NCI-H1436 (cell line): Measurements from ENCODE around the gene TOMM22.

Source experiments
- DNase-seq: peaks from one replicate; lab custom pipeline; 2025; lab: John Stamatoyannopoulos, UW

The TOMM22 gene

DNA sequence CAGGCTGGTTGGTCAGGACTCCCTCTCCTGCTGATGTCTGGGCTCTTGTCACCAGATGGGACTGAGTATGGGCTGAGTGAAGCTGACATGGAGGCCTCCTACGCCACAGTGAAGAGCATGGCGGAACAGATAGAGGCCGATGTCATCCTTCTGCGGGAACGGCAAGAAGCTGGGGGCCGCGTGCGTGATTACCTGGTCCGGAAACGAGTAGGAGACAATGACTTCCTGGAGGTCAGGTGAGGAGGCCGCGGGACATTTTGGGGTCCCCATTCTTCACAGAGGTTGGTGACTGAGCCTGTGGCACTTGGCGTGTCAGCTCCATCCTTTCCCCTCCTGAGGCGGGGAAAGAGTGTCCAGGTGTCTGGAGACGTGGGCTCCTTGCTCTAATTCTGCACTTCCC lies 34.1 kb downstream of the TOMM22 start:
- no peak for DNase-seq

DNA sequence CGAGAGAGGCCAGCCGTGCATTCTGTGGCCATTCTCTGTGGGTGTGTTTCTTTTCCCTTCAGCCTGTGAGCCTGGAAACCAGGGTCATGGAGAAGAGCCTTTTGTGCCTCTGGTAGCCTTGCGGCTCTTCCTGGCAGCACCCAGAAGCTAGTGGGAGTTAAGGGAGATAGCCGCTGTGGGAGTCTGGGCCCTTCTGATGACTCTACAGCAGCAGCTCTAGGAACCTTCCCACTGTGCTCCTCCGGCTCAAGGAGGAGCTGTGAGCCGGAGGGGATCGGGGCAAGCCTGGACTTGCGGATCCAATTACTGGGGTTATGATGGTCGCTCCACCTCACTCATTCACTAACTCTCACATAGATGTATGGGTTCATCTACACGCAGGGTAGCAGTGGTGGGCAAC lies 34.5 kb downstream of the TOMM22 start:
- DNase-seq, result no peak

DNA sequence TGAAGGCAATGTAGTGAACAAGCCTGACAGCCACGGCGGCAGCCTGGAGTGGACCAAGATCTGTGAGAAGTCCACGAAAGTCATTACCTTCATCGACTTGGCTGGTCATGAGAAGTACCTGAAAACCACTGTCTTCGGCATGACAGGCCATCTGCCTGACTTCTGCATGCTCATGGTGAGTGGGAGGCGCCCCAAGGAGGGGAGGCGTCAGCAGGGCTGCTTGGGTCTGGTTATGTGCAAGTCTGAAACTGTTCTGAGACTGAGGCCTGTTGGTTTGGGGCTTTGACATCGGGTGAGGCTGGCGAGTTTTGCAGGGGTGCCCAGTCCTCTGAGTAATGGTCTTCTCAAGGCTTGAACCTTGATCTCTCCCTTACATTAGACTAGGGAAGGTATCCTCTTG lies 35.1 kb downstream of the TOMM22 start:
- DNase-seq, result no peak

DNA sequence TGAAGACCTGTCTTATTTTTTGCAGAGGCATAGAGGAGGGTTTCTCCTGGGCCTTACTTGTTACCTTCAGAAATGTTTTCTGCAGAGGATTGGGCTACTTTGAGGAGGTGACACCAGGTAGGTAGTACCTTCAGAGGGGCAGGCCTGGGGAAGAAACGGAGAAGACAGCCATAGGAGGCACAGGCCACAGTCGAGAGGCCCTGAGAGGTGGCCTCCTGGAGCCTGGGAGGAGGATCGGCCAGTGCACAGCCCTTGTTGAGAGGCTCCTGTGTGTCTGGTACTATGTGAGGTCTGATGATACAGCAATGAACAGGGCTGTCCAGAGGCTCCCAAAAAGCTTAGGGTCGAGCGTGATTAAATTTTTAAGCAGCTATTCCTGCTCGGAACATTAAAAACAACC lies 35.5 kb downstream of the TOMM22 start:
- DNase-seq, result no peak

DNA sequence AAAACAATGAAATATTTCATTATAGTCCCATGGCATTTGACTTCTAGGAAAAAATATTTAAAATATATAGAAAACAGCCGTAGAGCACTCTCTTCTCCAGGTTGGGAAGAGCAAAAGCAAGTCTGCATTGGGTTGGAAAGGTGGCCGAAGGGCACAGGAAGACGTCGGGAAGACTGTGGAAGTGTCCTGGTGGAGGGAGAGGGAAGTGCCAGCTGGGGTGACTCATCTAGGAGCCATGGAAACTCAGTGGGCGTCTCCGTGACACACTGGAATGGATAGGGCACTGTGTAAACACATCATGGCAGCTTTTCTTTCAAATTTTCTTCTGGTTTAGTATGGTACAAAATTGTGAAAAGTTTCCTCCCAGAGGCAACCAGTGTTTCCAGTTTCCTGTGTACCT lies 36.7 kb downstream of the TOMM22 start:
- DNase-seq, result no peak

DNA sequence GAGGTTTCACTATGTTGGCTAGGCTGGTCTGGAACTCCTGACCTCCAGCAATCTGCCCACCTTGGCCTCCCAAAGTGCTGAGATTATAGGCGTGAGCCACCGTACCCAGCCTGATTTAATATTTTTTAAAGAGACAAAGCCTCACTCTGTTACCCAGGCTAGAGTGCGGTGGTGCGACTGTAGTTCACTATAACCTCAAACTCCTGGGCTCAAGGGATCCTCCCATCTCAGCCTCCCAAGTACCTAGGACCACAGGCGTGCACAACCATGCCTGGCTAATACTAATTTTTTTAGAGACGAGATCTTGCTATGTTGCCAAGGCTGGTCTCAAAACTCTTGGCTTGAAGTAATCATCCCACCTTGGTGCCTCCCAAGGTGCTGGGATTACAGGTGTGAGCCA lies 37.4 kb downstream of the TOMM22 start:
- no peak for DNase-seq

DNA sequence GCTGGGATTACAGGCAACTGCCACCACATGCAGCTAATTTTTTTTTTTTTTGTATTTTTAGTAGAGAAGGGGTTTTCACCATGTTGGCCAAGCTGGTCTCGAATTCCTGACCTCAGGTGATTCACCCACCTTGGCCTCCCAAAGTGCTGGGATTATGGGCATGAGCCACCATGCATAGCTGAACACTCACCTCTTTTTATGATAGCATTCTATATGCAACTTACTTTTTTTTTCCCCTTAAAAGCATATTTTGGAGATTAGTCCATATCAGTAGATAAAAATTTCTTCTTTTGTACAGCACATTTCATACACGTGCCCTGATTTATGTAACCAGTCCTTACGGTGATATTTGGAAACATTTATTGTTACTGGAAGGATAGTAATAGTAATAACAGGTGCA lies 38.6 kb downstream of the TOMM22 start:
- no peak for DNase-seq

DNA sequence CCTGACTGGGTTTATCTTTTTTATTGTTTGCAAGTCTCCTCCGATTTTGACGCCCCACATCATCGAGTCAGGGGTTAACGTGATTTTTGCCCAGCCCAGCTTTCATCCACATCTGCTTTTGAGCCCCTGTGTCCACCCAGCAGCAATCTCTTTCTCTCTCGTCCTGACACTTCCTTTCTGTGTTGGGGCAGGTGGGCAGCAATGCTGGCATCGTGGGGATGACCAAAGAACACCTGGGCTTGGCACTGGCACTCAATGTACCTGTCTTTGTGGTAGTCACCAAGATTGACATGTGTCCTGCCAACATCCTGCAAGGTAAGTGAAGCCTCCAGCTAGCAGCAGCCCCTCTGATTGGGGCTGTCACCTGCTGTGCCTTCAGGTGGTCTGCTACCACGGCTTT lies 39.8 kb downstream of the TOMM22 start:
- DNase-seq, result no peak

DNA sequence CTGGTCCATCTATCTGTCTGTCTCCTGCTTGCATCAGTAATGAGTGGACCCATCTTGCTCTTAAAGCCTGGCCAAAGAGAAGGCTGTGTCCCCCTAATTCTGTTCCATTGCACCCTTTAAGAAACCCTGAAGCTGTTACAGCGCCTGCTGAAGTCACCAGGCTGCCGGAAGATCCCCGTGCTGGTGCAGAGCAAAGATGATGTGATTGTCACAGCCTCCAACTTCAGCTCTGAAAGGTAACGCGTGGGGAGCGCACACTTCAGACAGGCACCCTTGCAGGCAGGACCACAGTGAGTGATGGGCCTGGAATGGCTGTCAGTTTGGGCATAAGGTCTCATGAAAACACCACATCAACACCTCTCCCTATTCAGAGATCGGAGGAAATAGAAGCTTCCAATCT lies 42.4 kb downstream of the TOMM22 start:
- no peak for DNase-seq

DNA sequence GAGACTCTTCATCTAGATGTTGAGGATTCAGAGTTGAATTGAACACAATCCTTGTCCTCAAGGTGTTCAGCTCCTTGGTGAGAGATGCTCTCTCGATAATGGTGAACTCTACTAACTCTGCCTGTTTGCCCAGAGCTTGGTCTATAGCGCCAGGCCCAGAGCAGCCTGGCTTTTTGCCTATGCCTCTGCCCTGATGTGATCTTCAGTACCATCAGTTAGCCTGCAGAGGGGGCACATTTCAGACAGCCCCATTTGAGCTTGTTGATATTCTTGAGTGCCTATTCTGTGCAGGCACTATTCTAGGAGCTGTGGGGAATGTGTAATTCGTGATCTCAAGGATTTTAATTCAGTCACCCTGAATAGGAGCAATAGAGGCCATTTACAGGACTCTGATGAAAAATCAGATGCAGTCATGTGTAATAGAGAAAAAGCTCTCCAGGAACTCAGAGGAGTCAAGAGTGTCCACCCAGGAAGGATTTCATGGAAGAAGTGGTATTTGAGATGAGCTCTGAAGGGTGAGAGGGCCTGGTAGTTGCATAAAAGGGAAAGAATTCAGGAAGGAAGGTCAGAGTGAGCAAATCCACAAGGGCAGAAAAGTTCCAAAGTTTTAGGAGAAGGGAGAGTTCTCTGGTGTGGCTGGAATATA lies 43.3 kb downstream of the TOMM22 start:
- peak; percentile 7 for DNase-seq

DNA sequence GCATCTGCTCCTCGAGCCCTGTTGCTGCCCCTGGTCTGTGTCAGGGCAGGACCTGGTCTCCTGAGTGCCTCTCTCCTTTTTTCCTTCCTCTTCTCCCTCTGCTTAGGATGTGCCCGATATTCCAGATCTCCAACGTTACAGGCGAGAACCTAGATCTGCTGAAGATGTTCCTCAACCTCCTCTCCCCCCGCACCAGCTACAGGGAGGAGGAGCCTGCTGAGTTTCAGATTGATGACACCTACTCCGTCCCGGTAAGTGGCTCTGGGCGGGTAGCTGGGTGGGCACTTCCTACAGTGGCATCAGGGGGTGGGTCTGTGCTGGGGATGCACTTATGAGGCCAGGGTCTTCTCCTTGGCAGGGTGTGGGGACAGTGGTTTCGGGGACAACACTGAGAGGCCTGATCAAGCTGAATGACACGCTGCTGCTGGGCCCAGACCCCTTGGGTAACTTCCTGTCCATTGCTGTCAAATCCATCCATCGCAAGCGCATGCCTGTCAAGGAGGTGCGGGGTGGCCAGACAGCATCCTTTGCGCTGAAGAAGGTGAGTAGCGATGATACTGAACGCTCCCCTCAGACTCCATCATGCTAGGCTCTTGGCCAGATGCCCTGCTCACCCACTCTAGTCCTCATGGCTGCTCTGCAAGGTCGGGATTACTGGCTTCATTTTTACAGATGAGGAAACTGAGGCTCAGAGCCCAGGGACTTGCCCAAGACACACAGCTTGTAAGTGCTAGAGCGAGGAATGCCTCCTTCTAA lies 44.3 kb downstream of the TOMM22 start:
- no peak for DNase-seq

DNA sequence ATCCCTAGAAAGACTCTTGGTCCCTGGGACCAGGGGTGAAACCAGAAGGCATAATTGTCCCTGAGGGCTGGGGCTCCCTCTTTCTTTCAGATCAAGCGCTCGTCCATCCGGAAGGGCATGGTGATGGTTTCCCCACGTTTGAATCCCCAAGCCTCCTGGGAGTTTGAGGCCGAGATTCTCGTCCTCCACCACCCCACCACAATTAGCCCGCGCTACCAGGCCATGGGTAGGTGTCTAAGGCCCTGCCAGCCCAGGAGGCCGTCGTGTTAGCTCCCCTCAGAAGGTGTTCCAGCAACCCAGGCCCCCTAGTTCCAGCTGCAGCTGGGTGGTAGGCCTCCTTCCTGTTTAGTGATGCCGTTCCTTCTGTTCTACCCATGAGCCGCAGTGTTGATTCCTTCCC lies 45.4 kb downstream of the TOMM22 start:
- DNase-seq, result no peak

DNA sequence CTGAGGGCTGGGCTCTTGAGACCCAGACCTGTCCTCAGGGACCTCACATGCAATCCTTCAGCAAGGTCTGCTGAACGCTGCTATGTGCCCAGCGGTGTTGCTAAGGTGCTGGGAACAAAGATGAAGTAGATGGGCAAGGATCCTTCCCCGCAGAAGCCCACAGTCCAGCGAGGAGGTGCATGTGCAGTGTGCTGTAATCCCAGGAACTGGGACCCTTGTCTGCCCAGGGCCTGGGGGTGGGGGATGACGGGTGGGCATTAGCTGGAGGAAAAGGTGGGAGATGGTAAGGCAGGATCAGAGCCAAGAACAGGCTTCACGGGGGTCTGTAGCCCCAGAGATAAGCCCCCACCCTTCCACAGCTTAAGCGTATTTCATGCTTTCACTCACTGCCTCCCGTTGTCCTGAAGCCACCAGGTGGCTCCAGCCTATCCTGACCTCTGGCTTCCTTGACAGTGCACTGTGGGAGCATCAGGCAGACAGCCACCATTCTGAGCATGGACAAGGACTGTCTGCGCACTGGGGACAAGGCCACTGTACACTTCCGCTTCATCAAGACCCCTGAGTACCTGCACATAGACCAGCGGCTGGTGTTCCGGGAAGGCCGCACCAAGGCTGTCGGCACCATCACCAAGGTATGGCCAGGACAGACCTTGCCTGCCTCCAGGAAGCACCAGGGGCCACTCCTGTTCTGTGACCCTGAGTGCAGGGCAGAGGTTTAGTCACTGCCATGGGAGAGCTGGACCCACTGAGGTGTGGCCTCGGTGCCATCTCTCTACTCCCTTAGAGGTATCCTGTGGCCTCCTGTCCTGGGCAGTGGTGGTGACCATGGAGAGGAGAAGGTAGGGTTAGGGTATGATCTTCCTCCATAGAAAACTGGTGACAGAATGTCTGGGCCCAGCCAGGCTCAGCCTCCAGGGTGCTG lies 46.0 kb downstream of the TOMM22 start:
- no peak for DNase-seq

DNA sequence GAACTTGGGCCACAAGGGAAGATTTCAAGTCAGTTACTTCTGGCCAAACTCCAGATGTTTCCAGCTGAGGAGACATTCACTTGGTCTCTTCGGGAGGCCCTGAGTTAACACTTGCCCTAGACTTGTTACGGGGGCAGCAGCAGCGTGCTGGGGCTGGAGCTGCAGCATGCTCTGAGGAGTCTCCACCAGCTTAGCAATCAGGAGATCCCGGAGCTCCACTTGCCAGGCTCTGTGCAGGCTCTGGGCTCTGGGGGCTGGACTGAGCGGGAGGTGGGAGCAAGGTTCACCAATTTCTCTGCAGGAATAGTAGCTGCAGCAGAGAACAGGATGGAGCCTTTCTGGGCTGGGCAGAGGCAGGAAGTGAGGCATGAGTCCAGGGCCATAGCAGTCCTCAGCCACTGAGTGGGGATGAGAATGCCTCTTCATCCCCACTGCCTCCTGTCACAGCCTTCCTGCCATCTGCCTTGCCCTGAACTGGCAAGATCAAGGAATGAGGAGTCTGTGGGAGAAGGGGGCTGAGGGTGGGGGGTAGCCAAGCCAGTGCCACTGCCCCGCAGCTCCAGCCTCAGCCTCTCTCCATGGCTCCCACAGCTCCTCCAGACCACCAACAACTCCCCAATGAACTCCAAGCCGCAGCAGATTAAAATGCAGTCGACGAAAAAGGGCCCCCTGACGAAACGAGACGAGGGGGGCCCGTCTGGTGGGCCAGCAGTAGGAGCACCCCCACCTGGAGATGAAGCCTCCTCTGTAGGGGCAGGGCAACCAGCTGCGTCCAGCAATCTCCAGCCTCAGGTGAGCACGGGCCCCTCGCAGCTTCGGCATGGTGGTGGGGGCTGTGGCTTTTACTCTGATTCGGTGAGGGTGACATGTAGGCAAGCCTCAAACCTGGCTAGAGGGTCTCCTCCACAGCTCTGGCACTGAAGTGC lies 47.4 kb downstream of the TOMM22 start:
- no peak for DNase-seq

DNA sequence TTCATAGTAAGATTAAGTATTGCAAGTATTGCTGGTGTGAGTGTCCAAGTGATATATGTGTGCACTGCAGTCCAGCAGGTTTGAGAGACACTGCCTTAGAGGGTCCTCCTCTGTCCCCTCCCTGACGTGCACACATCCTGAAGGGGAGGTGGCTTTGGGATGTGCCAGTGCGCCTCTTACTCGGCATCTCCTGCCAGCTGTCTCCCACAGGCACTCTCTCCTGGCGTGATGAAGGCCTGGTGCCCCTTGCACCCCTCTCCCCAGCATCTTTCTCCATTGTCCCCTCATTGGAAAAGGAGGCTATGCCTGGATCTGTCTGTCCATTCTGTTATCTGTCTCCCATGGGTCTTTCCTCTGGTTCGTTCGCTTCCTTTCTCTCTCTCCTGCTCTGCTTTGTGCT lies 48.2 kb downstream of the TOMM22 start:
- no peak for DNase-seq

DNA sequence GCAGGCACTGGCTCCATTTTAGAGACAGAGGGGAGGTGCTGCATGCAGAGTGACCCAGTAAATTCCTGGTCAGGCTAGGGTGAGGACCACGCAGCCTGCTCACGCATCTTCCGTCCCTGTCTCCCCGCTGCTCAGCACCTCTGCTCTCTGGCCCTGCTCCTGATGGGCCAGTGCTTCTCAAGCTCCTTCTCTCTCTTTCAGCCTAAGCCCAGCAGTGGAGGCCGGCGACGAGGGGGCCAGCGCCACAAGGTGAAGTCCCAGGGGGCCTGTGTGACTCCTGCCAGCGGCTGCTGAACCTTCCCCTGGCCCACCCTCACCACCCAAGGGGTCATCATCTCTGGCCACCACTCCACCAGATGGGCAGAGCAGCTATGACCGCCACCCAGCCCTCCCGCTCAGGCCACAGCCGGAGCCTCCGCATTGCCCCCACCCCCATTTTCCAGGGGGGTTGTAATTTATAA lies 48.7 kb downstream of the TOMM22 start:
- no peak for DNase-seq

DNA sequence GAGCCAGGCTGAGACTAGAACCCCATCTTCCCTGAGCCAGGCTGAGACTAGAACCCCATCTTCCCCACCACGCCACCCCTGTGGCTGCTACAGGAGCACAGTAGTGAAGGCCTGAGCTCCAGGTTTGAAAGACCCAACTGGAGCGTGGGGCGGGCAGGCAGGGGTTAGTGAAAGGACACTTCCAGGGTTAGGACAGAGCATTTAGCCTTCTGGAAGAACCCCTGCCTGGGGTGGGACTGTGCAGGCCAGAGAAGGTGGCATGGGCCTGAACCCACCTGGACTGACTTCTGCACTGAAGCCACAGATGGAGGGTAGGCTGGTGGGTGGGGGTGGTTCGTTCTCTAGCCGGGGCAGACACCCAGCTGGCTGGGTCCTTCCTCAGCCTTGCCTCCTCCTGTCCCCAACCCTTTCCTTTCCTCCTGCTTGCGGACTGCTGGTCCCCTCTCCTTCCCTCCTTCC lies 50.0 kb downstream of the TOMM22 start:
- no peak for DNase-seq

DNA sequence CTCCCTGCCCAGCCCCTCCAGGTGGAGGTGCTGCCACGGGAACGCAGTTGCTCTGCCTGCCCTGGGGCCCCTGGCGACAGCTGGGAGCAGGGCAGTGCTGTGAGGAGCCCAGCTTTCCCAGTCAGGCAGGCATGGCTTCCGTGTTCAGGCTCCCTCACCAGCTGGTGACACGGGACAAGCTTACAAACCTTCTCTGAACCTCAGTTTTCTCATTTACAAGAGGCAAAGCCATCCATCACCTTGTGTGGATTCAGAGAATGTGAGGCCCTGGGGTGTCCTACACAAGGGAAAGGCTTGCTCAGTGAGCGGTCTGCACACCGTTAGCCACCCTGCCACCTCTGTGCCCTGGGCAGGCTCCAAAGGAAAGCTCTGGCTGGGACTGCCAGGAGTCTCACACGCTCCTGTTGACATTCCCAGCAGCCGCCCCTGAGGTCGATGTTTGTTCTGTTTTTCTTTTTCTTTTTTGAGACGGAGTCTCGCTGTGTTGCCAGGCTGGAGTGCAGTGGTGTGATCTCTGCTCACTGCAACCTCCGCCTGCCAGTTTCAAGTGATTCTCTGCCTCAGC lies 50.6 kb downstream of the TOMM22 start:
- DNase-seq, result no peak

DNA sequence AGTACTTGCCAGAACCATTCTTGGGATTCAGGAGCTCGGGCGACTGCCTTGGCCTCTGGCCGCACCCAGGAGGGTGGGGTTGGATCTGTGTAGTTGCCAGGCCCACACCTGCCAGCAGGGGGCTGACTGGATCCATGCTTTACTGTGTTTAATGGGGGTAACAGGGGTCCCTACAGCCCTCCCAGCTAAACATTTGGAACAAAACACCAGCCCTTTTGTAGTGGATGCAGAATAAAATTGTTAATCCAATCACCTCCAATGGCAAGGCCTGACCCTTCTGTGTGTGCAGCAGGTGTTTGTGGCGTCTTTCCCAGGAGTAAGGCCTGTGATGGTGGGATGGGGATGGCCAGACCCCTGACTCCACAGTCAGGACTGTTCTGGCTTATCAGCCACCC lies 51.6 kb downstream of the TOMM22 start:
- DNase-seq, result peak; percentile 32

DNA sequence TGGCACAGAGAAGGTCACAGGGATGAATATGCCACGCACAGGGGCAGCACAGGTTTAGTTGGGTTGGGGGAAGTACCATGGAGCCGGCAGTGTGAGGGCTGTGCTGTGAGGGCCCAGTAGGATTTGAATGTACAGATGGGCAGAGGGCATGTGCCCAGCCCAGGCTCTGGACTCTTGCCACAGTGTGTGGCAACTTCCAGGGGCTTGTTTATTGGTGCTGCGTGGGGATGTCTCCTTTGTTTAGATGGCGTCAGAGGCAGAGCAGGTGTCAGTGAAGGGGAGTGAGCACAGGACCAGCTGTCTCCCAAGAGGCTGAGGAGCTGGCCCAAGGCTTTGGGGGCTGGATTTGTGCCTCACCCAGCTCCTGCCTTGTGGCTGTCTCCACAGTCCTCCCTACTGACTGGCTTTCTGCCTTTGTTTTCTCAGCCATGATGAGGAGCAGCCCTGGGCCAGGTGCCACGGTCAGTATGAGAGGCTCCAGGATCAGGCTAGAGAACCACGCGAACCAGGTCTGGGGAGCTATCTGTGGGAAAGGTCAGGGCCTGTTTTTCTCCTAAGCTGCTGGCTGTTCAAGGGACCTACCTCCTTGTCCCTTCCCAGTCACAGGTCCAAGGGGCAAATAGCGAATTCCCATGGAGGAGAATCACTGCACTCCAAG lies 52.1 kb downstream of the TOMM22 start:
- DNase-seq, result peak; percentile 22
